ENCODE data around the gene CHST3.

DNA sequence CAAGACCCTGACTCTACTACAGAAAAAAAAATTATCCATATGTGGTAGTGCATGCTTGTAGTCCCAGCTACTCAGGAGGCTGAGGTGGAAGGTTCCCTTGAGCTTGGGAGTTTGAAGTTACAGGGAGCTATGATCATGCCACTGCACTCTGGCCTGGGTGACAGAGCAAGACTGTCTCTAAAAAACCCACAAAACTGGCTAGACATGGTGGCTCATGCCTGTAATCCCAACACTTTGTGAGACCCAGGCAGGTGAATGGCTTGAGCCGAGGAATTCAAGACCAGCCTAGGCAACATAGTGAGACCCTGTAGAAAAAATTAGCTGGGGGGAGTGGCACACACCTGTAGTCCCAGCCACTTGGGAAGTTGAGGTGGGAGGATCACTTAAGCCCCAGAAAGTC lies 32.9 kb upstream of the CHST3 start:
- TF ChIP-seq, protein P1, sequence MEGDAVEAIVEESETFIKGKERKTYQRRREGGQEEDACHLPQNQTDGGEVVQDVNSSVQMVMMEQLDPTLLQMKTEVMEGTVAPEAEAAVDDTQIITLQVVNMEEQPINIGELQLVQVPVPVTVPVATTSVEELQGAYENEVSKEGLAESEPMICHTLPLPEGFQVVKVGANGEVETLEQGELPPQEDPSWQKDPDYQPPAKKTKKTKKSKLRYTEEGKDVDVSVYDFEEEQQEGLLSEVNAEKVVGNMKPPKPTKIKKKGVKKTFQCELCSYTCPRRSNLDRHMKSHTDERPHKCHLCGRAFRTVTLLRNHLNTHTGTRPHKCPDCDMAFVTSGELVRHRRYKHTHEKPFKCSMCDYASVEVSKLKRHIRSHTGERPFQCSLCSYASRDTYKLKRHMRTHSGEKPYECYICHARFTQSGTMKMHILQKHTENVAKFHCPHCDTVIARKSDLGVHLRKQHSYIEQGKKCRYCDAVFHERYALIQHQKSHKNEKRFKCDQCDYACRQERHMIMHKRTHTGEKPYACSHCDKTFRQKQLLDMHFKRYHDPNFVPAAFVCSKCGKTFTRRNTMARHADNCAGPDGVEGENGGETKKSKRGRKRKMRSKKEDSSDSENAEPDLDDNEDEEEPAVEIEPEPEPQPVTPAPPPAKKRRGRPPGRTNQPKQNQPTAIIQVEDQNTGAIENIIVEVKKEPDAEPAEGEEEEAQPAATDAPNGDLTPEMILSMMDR (IDR thresholded peaks at IDR 0.05): no peak
- no peak for TF ChIP-seq POLR2A (IDR thresholded peaks at IDR 0.05)

All from tibial nerve (tissue), 3 donors.